ENCODE results near the gene TRAM2.

TRAM2 gene

GRCh38 chr6:52588087-52588709 is 11.3 kb upstream of the TRAM2 start:
- in situ Hi-C loops (cut with HindIII; ENCODE audit: low pct_unique_long_range_greater_than_20kb, low sequenced_read_pairs), result no loop called here
- DNase-seq (ENCODE audit: low read depth in 1 of 2, low spot score in 1 of 2), result no peak
- no peak for TF ChIP-seq JUND (IDR thresholded peaks at IDR 0.05; ENCODE audit: low read depth)

GRCh38 chr6:52587001-52587400 is 10.1 kb upstream of the TRAM2 start:
- no peak for DNase-seq (ENCODE audit: low read depth in 1 of 2, low spot score in 1 of 2)
- in situ Hi-C loops (cut with HindIII; ENCODE audit: low pct_unique_long_range_greater_than_20kb, low sequenced_read_pairs), result no loop called here
- TF ChIP-seq JUND (IDR thresholded peaks at IDR 0.05; ENCODE audit: low read depth), result no peak

GRCh38 chr6:52584203-52584602 is 7.3 kb upstream of the TRAM2 start:
- no peak for DNase-seq (ENCODE audit: low read depth in 1 of 2, low spot score in 1 of 2)
- no peak for TF ChIP-seq JUND (IDR thresholded peaks at IDR 0.05; ENCODE audit: low read depth)
- in situ Hi-C loops (cut with HindIII; ENCODE audit: low pct_unique_long_range_greater_than_20kb, low sequenced_read_pairs), result no loop called here

- no peak for TF ChIP-seq JUND (IDR thresholded peaks at IDR 0.05; ENCODE audit: low read depth)
- DNase-seq (ENCODE audit: low read depth in 1 of 2, low spot score in 1 of 2), result no peak
- in situ Hi-C loops (cut with HindIII; ENCODE audit: low pct_unique_long_range_greater_than_20kb, low sequenced_read_pairs), result no loop called here
These were observed 6.1 kb upstream of the TRAM2 start for GRCh38 chr6:52582996-52583395.

GRCh38 chr6:52582446-52582845 is 5.6 kb upstream of the TRAM2 start:
- no peak for DNase-seq (ENCODE audit: low read depth in 1 of 2, low spot score in 1 of 2)
- in situ Hi-C loops (cut with HindIII; ENCODE audit: low pct_unique_long_range_greater_than_20kb, low sequenced_read_pairs), result no loop called here
- TF ChIP-seq JUND (IDR thresholded peaks at IDR 0.05; ENCODE audit: low read depth), result no peak

- DNase-seq (ENCODE audit: low read depth in 1 of 2, low spot score in 1 of 2), result no peak
- no peak for TF ChIP-seq JUND (IDR thresholded peaks at IDR 0.05; ENCODE audit: low read depth)
- in situ Hi-C loops (cut with HindIII; ENCODE audit: low pct_unique_long_range_greater_than_20kb, low sequenced_read_pairs), result no loop called here
These were observed 4.0 kb upstream of the TRAM2 start for GRCh38 chr6:52580905-52581304.

GRCh38 chr6:52579006-52579660 is 2.3 kb upstream of the TRAM2 start:
- no peak for TF ChIP-seq JUND (IDR thresholded peaks at IDR 0.05; ENCODE audit: low read depth)
- no peak for DNase-seq (ENCODE audit: low read depth in 1 of 2, low spot score in 1 of 2)
- in situ Hi-C loops (cut with HindIII; ENCODE audit: low pct_unique_long_range_greater_than_20kb, low sequenced_read_pairs), result no loop called here

GRCh38 chr6:52577778-52578463 is 1.1 kb upstream of the TRAM2 start:
- TF ChIP-seq JUND (IDR thresholded peaks at IDR 0.05; ENCODE audit: low read depth), result no peak
- no peak for DNase-seq (ENCODE audit: low read depth in 1 of 2, low spot score in 1 of 2)
- in situ Hi-C loops (cut with HindIII; ENCODE audit: low pct_unique_long_range_greater_than_20kb, low sequenced_read_pairs), result no loop called here

GRCh38 chr6:52576392-52577021 is 353 bp downstream of the TRAM2 start:
- TF ChIP-seq JUND (IDR thresholded peaks at IDR 0.05; ENCODE audit: low read depth), result no peak
- in situ Hi-C loops (cut with HindIII; ENCODE audit: low pct_unique_long_range_greater_than_20kb, low sequenced_read_pairs), result no loop called here
- peak; percentile 33 to 73 for DNase-seq (ENCODE audit: low read depth in 1 of 2, low spot score in 1 of 2)

GRCh38 chr6:52576054-52576391 is 837 bp downstream of the TRAM2 start:
- in situ Hi-C loops (cut with HindIII; ENCODE audit: low pct_unique_long_range_greater_than_20kb, low sequenced_read_pairs), result no loop called here
- DNase-seq (ENCODE audit: low read depth in 1 of 2, low spot score in 1 of 2), result no peak
- TF ChIP-seq JUND (IDR thresholded peaks at IDR 0.05; ENCODE audit: low read depth), result no peak

- in situ Hi-C loops (cut with HindIII; ENCODE audit: low pct_unique_long_range_greater_than_20kb, low sequenced_read_pairs), result no loop called here
- no peak for DNase-seq (ENCODE audit: low read depth in 1 of 2, low spot score in 1 of 2)
These were observed 1.4 kb downstream of the TRAM2 start for GRCh38 chr6:52575502-52575892.

GRCh38 chr6:52574709-52575501 is 2.0 kb downstream of the TRAM2 start:
- in situ Hi-C loops (cut with HindIII; ENCODE audit: low pct_unique_long_range_greater_than_20kb, low sequenced_read_pairs), result no loop called here
- DNase-seq (ENCODE audit: low read depth in 1 of 2, low spot score in 1 of 2), result peak in 1 of 2 experiments; percentile 43
- TF ChIP-seq JUND (IDR thresholded peaks at IDR 0.05; ENCODE audit: low read depth), result no peak

More at GRCh38 chr6:52575502-52575892, 1.4 kb downstream of the TRAM2 start:
- TF ChIP-seq JUND (IDR thresholded peaks at IDR 0.05; ENCODE audit: low read depth), result no peak

Measured in T47D (cell line).